Measurements from ENCODE around the gene CTNNA1.
"Not testable (repeated sequence)": the region's sequence is repeated elsewhere in the genome, so short reads cannot be mapped to it uniquely, and the experiment has no call there.

The CTNNA1 gene

DNA sequence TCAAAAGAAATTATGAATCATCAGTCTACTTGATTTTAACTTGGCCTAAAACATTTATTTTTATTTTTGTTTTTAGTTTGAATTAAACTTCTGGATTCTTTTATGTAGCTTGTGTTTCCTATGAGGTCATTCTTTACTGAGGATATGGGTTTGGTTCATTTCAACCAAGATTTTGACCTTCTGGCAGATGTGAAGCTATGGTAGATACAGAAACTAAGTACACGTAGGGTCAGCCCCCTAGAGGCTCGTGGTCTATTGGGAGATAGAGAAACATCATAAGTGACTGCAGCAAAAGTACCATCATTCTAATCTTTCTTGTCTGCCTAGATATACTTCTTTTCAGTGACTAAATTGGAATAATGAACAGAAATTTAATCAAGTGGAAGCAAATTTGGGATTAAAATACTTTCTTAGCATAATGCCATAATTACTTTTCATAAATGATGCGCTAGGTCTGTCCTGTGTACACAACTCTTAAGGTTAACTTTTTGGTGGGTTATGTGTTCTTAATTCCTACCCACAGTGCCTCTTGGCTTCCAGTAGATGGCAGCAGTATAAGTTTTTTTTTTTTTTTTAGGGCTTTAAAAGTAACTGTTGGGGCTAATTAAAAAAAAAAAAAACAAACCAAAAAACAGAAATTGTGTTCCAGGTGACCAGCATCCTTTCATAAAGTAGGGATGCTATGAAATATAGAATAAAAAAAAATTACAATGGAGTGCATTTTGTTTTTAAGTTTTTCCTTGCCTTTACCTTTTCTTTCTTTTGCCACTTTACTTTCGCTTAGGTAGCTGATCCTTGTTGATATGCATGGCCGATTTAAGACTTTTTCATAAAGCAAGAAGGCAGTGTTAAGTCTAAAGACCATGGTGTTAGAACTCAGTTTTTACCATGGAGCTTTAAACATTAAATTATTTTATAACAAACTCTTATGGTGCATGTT lies 72.0 kb downstream of the CTNNA1 start:
- DNase-seq, result no peak

- DNase-seq, result no peak
These were observed 75.3 kb downstream of the CTNNA1 start for GRCh38 chr5:138828556-138828955.

DNA sequence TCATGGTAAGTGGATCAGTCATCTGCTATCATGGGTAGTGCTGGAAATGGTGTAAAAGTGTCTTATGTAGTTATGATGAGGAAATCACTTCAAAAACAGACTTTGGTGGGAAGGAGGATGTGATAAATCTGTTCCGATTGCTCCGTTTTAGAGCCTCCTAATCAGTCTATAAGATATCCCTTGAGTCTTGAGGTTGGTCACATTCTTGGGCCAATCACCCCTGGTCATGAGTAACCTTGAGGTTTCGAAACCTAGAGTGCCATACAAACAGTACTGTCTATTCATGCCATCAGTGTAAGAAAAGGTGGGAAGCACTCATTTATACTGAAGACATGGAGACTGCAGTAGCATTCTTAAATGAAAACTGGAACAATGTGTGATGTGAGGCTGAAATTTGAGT lies 76.1 kb downstream of the CTNNA1 start:
- no peak for DNase-seq

- DNase-seq, result no peak
These were observed 78.5 kb downstream of the CTNNA1 start for GRCh38 chr5:138831703-138832102.

DNA sequence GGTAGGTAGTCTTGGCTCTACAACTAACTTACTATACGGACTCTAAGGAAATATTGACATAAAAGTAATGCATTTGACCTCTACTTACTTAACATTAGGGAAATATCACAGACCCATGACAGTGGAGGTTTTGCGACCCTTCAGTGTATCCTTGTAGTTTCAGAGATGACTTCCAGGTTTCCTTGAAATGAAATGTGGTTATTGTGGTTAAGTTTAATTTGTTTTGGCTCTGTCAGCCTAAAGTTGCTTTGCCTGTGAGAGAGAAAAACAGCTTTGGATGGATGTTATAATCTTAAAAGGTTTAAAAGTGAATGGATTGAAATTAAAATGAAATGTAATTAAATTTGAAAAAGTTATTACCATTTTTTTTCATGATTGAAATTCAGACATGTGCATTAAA lies 79.0 kb downstream of the CTNNA1 start:
- DNase-seq, result no peak

DNA sequence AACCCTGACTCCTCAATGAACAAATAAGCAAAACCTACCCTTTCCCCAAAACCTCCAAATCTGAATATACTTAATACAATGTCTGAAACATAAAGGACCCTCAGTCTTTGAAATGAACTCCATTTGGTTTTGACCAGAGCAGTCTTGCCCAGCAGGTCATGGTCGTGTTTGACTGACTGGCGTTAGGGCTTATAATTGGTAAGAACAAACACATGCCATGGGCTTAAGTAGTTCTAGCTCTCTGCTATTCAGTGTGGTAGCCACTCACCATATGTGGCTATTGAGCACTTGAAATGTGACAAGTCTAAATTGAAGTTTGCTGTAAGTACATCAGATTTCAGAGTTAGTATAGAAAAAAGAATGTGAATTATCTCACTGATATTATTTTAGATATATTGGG lies 79.9 kb downstream of the CTNNA1 start:
- no peak for DNase-seq

DNA sequence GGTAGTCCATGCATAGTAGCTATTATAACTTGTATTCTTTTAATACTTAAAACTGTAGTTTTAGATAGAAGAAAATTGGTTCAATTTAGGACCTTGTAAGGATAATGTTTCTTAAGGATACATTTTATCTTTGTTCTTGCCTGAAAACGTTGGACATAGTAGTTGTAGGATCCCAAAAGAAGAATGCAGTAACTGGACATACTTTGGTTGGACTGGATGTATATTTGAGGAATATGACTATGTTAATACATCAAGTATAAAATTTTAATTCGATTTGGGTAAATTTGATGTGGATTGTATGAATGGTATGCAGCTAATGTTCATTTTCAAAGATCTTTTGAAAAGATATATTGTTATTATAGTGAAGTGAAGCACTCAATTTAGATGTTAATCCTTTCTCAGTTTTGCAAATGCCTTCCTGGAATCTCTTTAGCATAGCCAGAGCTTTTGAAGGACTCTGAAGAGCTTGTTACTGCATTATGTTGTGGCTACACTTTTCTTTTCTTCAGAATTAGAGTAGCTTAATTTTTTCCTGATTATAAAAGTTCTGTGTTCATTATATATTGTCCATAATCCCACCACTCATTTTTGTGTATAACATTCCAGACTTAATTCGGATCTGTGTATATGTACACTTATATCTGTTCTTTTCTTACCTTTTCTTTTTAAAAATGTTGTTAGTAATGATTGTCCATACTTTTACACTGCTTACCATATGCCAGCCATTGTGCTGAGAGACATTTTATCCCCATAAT lies 80.7 kb downstream of the CTNNA1 start:
- no peak for DNase-seq

- not testable (repeated sequence) for DNase-seq
These were observed 81.6 kb downstream of the CTNNA1 start for GRCh38 chr5:138834853-138835252.

- DNase-seq, result no peak
These were observed 83.9 kb downstream of the CTNNA1 start for GRCh38 chr5:138837160-138837559.

DNA sequence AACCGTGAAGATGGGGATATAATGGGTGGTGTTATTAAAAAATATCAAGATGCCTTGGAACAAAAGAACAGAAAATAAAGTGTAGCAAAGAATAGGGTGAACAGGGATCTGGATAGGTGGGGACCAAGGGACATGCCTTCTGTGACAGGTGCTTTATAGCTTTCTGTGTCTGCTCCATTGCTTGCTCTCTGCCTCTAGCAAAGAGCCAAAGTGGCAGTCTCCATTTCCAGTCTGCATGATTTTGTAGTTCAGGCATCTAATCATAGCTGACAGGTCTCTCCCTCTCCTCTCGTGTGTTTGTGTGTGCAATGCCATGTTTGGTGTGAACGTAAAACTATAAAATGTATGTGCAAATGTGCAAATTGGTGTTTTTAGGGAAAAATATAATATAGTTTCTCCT lies 86.9 kb downstream of the CTNNA1 start:
- DNase-seq, result no peak

- no peak for DNase-seq
These were observed 88.3 kb downstream of the CTNNA1 start for GRCh38 chr5:138841531-138841930.

DNA sequence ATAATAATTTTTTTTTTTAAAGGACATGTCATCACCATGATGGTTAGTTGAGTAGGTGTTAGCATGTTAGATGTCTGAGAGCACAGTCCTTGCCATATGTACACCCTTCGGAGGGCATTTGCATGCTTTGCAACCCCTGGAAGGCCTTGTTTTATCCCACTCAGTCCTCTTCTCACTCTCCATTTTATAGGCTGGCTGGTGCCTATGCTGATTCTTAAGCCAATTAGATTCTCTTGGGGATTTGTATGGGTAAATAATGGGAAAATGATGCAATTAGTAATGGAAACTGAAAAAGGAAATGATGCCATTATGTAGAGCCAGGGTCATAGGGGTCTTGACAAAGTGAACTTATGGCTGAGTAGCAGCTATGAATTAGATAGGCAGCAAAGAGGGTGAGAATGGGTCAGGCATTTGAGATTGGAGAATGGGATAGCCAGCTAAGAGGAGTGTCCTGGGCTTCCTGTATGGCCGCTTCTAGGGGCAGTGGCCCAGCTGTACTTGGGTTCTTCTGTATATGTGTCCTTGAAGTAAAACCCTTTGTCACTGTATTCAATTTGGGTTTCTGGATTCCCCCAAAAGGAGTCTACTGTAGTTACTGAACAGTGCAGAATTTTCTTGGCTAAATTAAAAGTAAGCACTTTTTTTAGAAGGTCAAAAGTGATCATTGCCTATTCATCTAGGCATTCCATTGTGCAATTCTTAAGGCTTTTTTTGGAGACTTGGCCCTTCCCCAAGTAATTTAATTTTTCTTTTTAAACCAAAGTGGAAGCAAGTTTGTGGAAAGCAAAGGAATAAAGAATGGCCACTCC lies 90.3 kb downstream of the CTNNA1 start:
- no peak for DNase-seq

- DNase-seq, result no peak
These were observed 90.9 kb downstream of the CTNNA1 start for GRCh38 chr5:138844125-138844461.

DNA sequence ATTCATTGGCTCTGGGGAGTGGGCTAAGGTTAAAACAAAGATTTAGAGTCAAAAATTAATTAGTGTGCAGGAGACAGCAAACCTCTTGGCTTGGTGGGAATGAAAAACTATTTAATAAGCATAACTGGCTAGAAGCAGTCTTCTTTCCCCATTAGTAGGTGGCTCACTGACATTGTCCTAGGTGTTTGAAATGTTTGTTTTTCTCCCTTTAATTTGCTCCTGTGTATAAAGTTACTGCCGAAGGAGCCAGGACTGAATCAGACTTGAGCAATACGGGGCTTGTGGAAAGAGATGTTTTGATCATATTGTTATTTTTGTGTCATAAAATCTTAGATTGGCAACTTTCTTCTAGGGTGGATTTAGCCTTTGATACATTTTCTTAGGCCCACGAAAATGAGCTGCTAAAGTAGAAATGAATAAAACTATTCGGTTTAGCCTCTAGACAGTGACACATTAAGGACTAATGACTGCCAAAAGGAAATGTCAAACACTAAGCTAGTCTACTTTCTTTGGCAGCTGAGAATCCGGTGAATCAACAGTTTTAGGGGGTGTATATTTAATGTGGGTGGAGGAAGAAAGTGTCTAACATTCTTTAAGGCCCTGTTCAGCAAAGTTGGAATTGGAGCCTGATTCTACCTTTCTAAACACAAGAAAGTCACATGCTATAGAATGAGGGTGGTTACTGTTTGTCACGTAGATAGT lies 91.7 kb downstream of the CTNNA1 start:
- no peak for DNase-seq

DNA sequence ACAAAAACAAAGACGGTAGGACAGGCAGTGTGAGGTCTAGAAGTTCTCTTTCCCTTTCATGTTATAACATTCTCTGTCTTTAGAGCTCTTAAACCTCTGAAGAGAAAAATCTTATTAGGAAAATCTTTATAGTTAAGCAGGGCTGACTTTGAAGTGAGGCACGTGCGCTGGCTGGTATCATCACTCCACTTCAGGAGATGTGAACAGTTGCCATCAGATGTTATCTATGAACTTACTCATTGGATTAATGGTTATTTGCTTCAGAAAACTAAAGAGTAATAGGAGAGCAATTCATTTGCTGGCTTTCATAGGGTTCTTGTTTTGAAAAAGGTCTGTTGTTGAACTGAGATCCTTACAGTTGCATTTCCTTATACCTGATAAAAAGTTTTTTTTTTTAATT lies 96.2 kb downstream of the CTNNA1 start:
- DNase-seq, result no peak

- DNase-seq, result no peak
These were observed 96.7 kb downstream of the CTNNA1 start for GRCh38 chr5:138849882-138850281.

GRCh38 chr5:138850865-138851435 lies 97.7 kb downstream of the CTNNA1 start:
- DNase-seq, result no peak

- no peak for DNase-seq
These were observed 99.9 kb downstream of the CTNNA1 start for GRCh38 chr5:138853132-138853531.

DNA sequence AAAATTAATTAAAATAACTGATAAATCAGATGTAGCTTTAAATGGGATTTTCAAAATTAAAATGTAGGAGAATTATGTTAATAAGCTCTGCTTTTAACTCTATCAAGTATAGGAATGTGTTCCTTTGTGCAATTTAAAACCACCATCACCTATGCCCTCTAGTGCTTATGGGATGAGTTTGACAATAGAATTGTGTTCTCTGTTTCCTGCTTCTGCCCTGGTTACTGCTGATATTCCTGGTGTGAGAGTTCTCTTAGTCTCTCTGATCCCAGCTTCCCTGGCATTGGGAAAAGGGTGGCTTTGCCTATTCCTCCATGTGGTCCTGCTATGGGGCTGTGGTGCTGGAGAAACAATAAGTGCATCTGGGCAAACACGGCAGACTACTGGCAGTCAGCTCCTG lies 113.8 kb downstream of the CTNNA1 start:
- DNase-seq, result no peak

- DNase-seq, result no peak
These were observed 115.8 kb downstream of the CTNNA1 start for GRCh38 chr5:138869038-138869437.

GRCh38 chr5:138869763-138870500 lies 116.7 kb downstream of the CTNNA1 start:
- DNase-seq, result no peak

GRCh38 chr5:138870611-138871010 lies 117.4 kb downstream of the CTNNA1 start:
- DNase-seq, result no peak

Measured in DMS 273 treated with DMSO at 0.1 percent for 48 hours (cell line).